HCT116 (cell line): ENCODE data around the gene PAX5. TPM values are rescaled to one million over a fixed set of nuclear protein-coding genes. Genes with fewer than 3 reads are reported as not detected.
A peak's percentile ranks its signal among the peaks of the same experiment; 100 is the strongest.

Source experiments
- ATAC-seq: fragments of 200-7000 bp; cut with Tn5 transposase; 2 replicates; pipeline ENCODE4 v1.9.1; 2020; ENCODE audit warnings: mild to moderate bottlenecking, moderate library complexity
- BruUV-seq: library from RNA; stranded (reverse); fragments of 400-500 nt; replicated peaks from 2 replicates; lab custom pipeline; 2021; lab: Mats Ljungman, UMichigan
- CTCF ChIA-PET: fragments of 300-600 bp; sonication (Branson Sonifier 250); formaldehyde crosslinking; loops from one replicate; lab custom pipeline; 2021; ENCODE audit warnings: antibody characterized with exemption; lab: Charles Lee
- POLR2A ChIA-PET: fragments of 300-600, 350-600 bp; sonication (Branson Sonifier 250); formaldehyde crosslinking; loops from one replicate; lab custom pipeline; 2021; ENCODE audit warnings: antibody characterized with exemption; lab: Charles Lee
- RAD21 ChIA-PET, 2 experiments: fragments of 300-600 bp; sonication (Branson Sonifier 250); formaldehyde crosslinking; loops; one replicate each; lab custom pipeline; 2023; ENCODE audit warnings: low total read pairs in 2 of 2; ENCODE audit not compliant: uncharacterized antibody in 2 of 2, unreplicated experiment in 2 of 2, low non-redundant PET in 1 of 2; lab: Charles Lee
- DNase-seq: peaks from one replicate; pipeline ENCODE4 v3.0.0-alpha.2; 2010; ENCODE audit warnings: low read depth, low spot score
- H2AFZ ChIP-seq: fragments of 200-600 bp; shearing (Covaris generic), sonication (generic); 2 replicates; pipeline ENCODE4 v1.6.1; 2017; ENCODE audit warnings: low read depth, mixed run types, mixed read lengths, antibody characterized with exemption, low read length; ENCODE audit not compliant: poor library complexity, severe bottlenecking
- H3K27ac ChIP-seq: 2 replicates; pipeline ENCODE4 v1.5.1; 2012; ENCODE audit warnings: low read depth, low read length
- H3K27me3 ChIP-seq: fragments of 200-600 bp; sonication (generic); 2 replicates; pipeline ENCODE4 v1.6.1; 2016; ENCODE audit warnings: mixed run types, low read length, mixed read lengths; ENCODE audit not compliant: insufficient read depth
- H3K36me3 ChIP-seq, 2 experiments: fragments of 200-500 bp in 1 of 2; fragments of 200-600 bp in 1 of 2; sonication (Bioruptor generic) in 1 of 2; sonication (generic) in 1 of 2; 2 replicates each; pipeline versions ENCODE4 v1.5.1 to v1.6.1; 2014 to 2016; ENCODE audit warnings: low read length in 2 of 2, inconsistent platforms in 1 of 2, mixed read lengths in 1 of 2, mixed run types in 1 of 2; ENCODE audit not compliant: insufficient read depth in 2 of 2, control insufficient read depth in 1 of 2
- H3K4me1 ChIP-seq, 2 experiments: fragments of 200-600 bp in 1 of 2; sonication (generic) in 1 of 2; 2 replicates each; pipeline versions ENCODE4 v1.5.1 to v1.6.1; 2012 to 2017; ENCODE audit warnings: low read length in 2 of 2, inconsistent platforms in 1 of 2, mild to moderate bottlenecking in 1 of 2, mixed read lengths in 1 of 2, mixed run types in 1 of 2, moderate library complexity in 1 of 2; ENCODE audit not compliant: insufficient read depth in 2 of 2, control insufficient read depth in 1 of 2
- H3K4me2 ChIP-seq: fragments of 200-600 bp; sonication (generic); 2 replicates; pipeline ENCODE4 v1.6.1; 2017; ENCODE audit warnings: mixed run types, low read length, mixed read lengths
- H3K4me3 ChIP-seq, 2 experiments: fragments of 200-600 bp in 1 of 2; sonication (generic) in 1 of 2; replicated peaks in 1 of 2; 2 replicates each; pipeline ENCODE4 v1.5.1; 2011 to 2016; ENCODE audit warnings: low read length in 2 of 2, control low read depth in 1 of 2, low read depth in 1 of 2, mild to moderate bottlenecking in 1 of 2, mixed read lengths in 1 of 2, mixed run types in 1 of 2
- H3K79me2 ChIP-seq: fragments of 200-600 bp; sonication (generic); 2 replicates; pipeline ENCODE4 v1.6.1; 2017; ENCODE audit warnings: mild to moderate bottlenecking, mixed run types, low read length, moderate library complexity, mixed read lengths; ENCODE audit not compliant: insufficient read depth
- H3K9ac ChIP-seq: fragments of 200-600 bp; sonication (generic); 2 replicates; pipeline ENCODE4 v1.6.1; 2016; ENCODE audit warnings: low read length, mixed read lengths
- H3K9me2 ChIP-seq: fragments of 200-600 bp; sonication (generic), shearing (Covaris generic); 2 replicates; pipeline ENCODE4 v1.6.1; 2017; ENCODE audit warnings: mixed run types, mild to moderate bottlenecking, moderate library complexity; ENCODE audit not compliant: insufficient read depth
- H3K9me3 ChIP-seq, 2 experiments: fragments of 200-500 bp in 1 of 2; fragments of 200-600 bp in 1 of 2; sonication (Bioruptor generic) in 1 of 2; sonication (generic) in 1 of 2; 2 replicates each; pipeline ENCODE4 v1.6.1; 2014 to 2017; ENCODE audit warnings: low read length in 2 of 2, mixed read lengths in 2 of 2, inconsistent platforms in 1 of 2, low read depth in 1 of 2, mild to moderate bottlenecking in 1 of 2, mixed run types in 1 of 2, moderate library complexity in 1 of 2; ENCODE audit not compliant: control insufficient read depth in 1 of 2, insufficient read depth in 1 of 2
- H4K20me1 ChIP-seq: fragments of 200-600 bp; sonication (generic), shearing (Covaris generic); 2 replicates; pipeline ENCODE4 v1.6.1; 2017; ENCODE audit warnings: mixed run types, mild to moderate bottlenecking, moderate library complexity; ENCODE audit not compliant: insufficient read depth
- CBX3 ChIP-seq: IDR thresholded peaks from 2 replicates; pipeline ENCODE4 v1.6.1; 2012; ENCODE audit warnings: low read depth
- CEBPB ChIP-seq: IDR thresholded peaks from 2 replicates; pipeline ENCODE4 v1.6.1; 2012; ENCODE audit warnings: low read depth
- CTCF ChIP-seq, 3 experiments: fragments of 200-600 bp in 1 of 3; sonication (generic) in 1 of 3; IDR thresholded peaks in 2 of 3; conservative IDR thresholded peaks in 1 of 3; 2 replicates each; pipeline ENCODE4 v1.5.1; 2012 to 2017; ENCODE audit warnings: low read depth in 2 of 3, low read length in 2 of 3, antibody characterized with exemption in 1 of 3, borderline replicate concordance in 1 of 3, control low read depth in 1 of 3, mild to moderate bottlenecking in 1 of 3, mixed read lengths in 1 of 3, mixed run types in 1 of 3, moderate library complexity in 1 of 3; ENCODE audit not compliant: insufficient read depth in 1 of 3
- EGR1 ChIP-seq: IDR thresholded peaks from 2 replicates; pipeline ENCODE4 v1.6.1; 2012; ENCODE audit warnings: low read depth
- ELF1 ChIP-seq: IDR thresholded peaks from 2 replicates; pipeline ENCODE4 v1.6.1; 2012; ENCODE audit warnings: low read depth, borderline replicate concordance
- EZH2phosphoT487 ChIP-seq: fragments of 200-600 bp; IDR thresholded peaks from 2 replicates; pipeline ENCODE4 v1.6.1; 2018; ENCODE audit warnings: antibody characterized with exemption, borderline replicate concordance
- FOSL1 ChIP-seq: IDR thresholded peaks from 2 replicates; pipeline ENCODE4 v1.6.1; 2012; ENCODE audit warnings: low read depth
- POLR2A ChIP-seq: IDR thresholded peaks from 2 replicates; pipeline ENCODE4 v1.7.0; 2011; ENCODE audit warnings: borderline replicate concordance; ENCODE audit not compliant: insufficient read depth, insufficient read length; ENCODE audit errors: extremely low read depth
- POLR2AphosphoS5 ChIP-seq: IDR thresholded peaks from 2 replicates; pipeline ENCODE4 v1.6.1; 2011; ENCODE audit warnings: mild to moderate bottlenecking, low read depth, low read length, moderate library complexity
- RAD21 ChIP-seq: IDR thresholded peaks from 2 replicates; pipeline ENCODE4 v1.6.1; 2012; ENCODE audit warnings: low read depth, mild to moderate bottlenecking
- REST ChIP-seq: IDR thresholded peaks from 2 replicates; pipeline ENCODE4 v1.6.1; 2012; ENCODE audit warnings: low read depth
- SRF ChIP-seq: IDR thresholded peaks from 2 replicates; pipeline ENCODE4 v1.6.1; 2012; ENCODE audit warnings: low read depth
- TCF7L2 ChIP-seq: IDR thresholded peaks from 2 replicates; pipeline ENCODE4 v1.7.0; 2011; ENCODE audit warnings: borderline replicate concordance, inconsistent platforms; ENCODE audit not compliant: insufficient read depth, insufficient read length; ENCODE audit errors: extremely low read depth
- YY1 ChIP-seq: IDR thresholded peaks from 2 replicates; pipeline ENCODE4 v1.6.1; 2011; ENCODE audit warnings: low read length, low read depth, moderate library complexity, mild to moderate bottlenecking; ENCODE audit not compliant: insufficient replicate concordance; ENCODE audit errors: extremely low read depth
- ZBTB33 ChIP-seq: IDR thresholded peaks from 2 replicates; pipeline ENCODE4 v1.6.1; 2011; ENCODE audit warnings: mild to moderate bottlenecking, low read length, moderate library complexity; ENCODE audit not compliant: insufficient replicate concordance; ENCODE audit errors: extremely low read depth
- ZFX ChIP-seq: fragments of 450-650 bp; IDR thresholded peaks from 2 replicates; pipeline ENCODE4 v1.6.1; 2017
- ZNF274 ChIP-seq: fragments of 200-500 bp; sonication (Bioruptor generic); IDR thresholded peaks from 2 replicates; pipeline ENCODE4 v1.6.1; 2014; ENCODE audit warnings: mild to moderate bottlenecking, low read depth, low read length, inconsistent platforms
- intact Hi-C: fragments of 100-400 bp; cut with micrococcal nuclease; formaldehyde crosslinking; loops from 2 replicates; pipeline ENCODE4 v1.10.0; 2022
- total RNA-seq: library from RNA; stranded (reverse); gene quantifications from one replicate; pipeline ENCODE4 v1.2.1, GENCODE V29; 2021; ENCODE audit not compliant: unreplicated experiment

PAX5 gene
- total RNA-seq, 1 experiment from 2014 or later, result 0.17 TPM

GRCh38 chr9:36895744-36896260 is 138.3 kb downstream of the PAX5 start:
- no peak overlapping the region for H3K27ac ChIP-seq
- H3K27me3 ChIP-seq, result peaks cover 82% of the 10 kb centered on the region
- DNase-seq (no peak), ATAC-seq (peak; percentile 39; the same call in 1 of the 2 replicates)
- no peak overlapping the region for H3K4me2 ChIP-seq
- ChIA-PET RAD21 (no interaction called here), CTCF (interaction anchor here (1.1 kb wide), 1 partner anchor 100 kb away, joined by 3 read pairs; no protein-coding TSS in a partner anchor), POLR2A (no interaction called here)
- H3K36me3 ChIP-seq, result no peaks in the 10 kb centered on the region
- no peak overlapping the region for H2AFZ ChIP-seq
- H3K4me3 ChIP-seq, result no peak overlapping the region
- BruUV-seq, result no TSS peak
- no peaks in the 10 kb centered on the region for H3K79me2 ChIP-seq
- no peaks in the 10 kb centered on the region for H3K4me1 ChIP-seq
- H4K20me1 ChIP-seq, result no peaks in the 10 kb centered on the region
- intact Hi-C loops, result no loop called here
- H3K9me2 ChIP-seq, result no peaks in the 10 kb centered on the region
- TF ChIP-seq EZH2phosphoT487 (no peak), ELF1 (no peak), REST (no peak), POLR2A (no peak), TCF7L2 (no peak), ZNF274 (no peak), POLR2AphosphoS5 (no peak), CTCF (IDR thresholded peaks at IDR 0.05 in 2 of 3, conservative IDR thresholded peaks at IDR 0.05 in 1 of 3; ENCODE audit: borderline replicate concordance in 1 of 3, insufficient read depth in 1 of 3, low read depth in 2 of 3, low read length in 2 of 3) (peak in 2 of 3 experiments; percentile 6 to 15; a peak in 2 of 6 replicates), RAD21 (peak; percentile 22; the same call in 1 of the 2 replicates), ZFX (no peak), CEBPB (no peak), SRF (no peak), EGR1 (no peak), YY1 (no peak), FOSL1 (no peak), CBX3 (no peak), ZBTB33 (no peak)
- no peaks in the 10 kb centered on the region for H3K9me3 ChIP-seq
- no peak overlapping the region for H3K9ac ChIP-seq
